ENCODE data around the gene COL2A1. TPM values are rescaled to one million over a fixed set of nuclear protein-coding genes. Genes with fewer than 3 reads are reported as not detected.
A peak's percentile ranks its signal among the peaks of the same experiment; 100 is the strongest.
"Not testable (repeated sequence)": the region's sequence is repeated elsewhere in the genome, so short reads cannot be mapped to it uniquely, and the experiment has no call there.

COL2A1 gene
- total RNA-seq, 2 experiments from 2014 or later, result 0.04 TPM; not detected in 1

GRCh38 chr12:47967461-47968321 is 36.6 kb downstream of the COL2A1 start:
- no peaks in the 10 kb centered on the region for H3K9me3 Mint-ChIP-seq
- peaks cover 31% of the 10 kb centered on the region for H3K36me3 Mint-ChIP-seq
- H3K4me1 Mint-ChIP-seq, result peaks cover 24% of the 10 kb centered on the region
- H3K4me3 Mint-ChIP-seq, result no peak overlapping the region
- DNase-seq, result no peak
- H3K27ac Mint-ChIP-seq, result no peak overlapping the region
- H3K27me3 Mint-ChIP-seq, result peaks cover 5% of the 10 kb centered on the region

DNA sequence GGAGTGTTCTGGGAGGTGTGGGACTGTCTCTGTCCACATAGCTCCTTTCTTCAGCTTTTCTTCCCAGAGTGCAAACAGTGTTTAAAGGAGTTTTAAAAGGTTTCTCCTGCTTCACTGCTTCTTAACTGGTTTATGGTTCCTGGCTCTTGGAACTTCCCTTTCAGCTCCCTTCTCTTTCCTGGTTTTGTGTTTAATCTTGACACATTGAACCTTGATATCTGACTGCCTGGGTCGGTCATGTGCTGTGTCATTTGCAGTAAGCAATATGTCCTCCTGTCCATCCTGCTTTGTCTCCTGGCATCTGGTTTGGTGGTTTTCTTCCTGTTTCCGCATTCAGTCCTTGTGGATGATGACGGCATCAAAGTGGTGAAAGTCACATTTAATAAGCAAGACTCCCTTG is 38.7 kb downstream of the COL2A1 start:
- Mint-ChIP-seq H3K4me1 (peaks cover 24% of the 10 kb centered on the region), H3K36me3 (peaks cover 31% of the 10 kb centered on the region), H3K4me3 (no peak overlapping the region), H3K9me3 (no peaks in the 10 kb centered on the region), H3K27ac (no peak overlapping the region), H3K27me3 (peaks cover 16% of the 10 kb centered on the region)
- DNase-seq, result no peak

DNA sequence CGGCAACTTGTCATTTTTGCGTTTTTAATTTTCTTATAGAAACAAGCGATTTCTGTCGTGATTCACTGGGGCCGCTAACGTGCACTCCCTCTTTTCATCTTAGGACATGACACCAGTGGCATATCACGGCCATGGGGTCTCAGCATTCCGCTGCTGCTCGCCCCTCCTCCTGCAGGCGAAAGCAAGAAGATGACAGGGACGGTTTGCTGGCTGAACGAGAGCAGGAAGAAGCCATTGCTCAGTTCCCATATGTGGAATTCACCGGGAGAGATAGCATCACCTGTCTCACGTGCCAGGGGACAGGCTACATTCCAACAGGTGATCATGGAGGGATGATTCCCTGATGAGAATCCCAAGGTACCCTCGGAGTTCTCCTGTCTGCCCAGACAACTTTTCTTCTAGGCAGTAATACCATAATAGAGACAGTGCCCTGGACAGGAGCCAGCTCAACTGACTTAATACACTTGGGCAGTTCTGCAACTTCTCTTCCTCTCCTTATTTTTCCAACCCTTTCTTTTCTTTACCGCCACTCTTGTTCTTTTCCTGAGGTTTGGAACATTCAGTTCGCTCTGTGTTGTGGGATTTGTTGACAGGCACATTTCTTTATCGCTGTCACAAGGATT is 40.1 kb downstream of the COL2A1 start:
- Mint-ChIP-seq H3K27ac (peak overlapping the region; percentile 83), H3K4me1 (peaks cover 24% of the 10 kb centered on the region), H3K27me3 (peaks cover 25% of the 10 kb centered on the region), H3K4me3 (peak overlapping the region; percentile 94), H3K36me3 (peaks cover 31% of the 10 kb centered on the region), H3K9me3 (no peaks in the 10 kb centered on the region)
- peak; percentile 22 for DNase-seq

DNA sequence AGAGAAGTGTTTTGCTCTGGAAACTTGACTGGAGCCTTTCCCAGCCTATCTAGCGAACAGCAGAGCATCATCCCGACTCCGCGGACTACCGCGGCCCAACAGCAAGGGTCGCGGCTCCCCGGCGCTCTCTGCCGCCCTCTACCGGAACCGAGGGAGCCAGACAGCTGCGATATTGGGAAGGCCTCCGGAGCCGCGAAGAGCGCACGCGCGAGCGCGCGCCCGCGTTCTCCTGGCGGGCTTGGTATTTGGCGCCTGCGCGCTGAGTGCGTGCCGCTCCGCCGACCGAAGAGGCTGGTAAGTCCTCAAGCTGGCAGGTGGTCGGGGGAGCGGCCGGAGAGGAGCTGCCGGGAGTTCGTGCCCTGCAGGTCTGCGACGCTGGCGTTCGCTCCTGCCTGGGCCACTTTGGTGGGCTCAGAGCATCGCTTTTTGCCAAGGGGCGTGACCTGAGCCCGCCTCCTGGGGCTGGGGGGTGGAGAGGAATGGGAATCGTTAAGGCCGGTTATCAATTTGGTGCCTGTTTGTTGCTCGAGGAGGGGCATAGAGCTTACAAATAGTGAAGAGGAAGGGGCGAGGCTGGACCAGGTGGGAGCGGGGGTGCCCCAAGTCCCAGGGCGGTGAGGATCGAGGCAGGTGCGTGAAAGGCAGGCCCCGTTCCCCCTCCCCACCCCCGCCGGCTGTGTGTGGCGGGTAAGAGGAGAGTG is 40.8 kb downstream of the COL2A1 start, which contains the start of gene TMEM106C:
TSS of gene TMEM106C (plus strand) at position 257 of the 701 bp plus-strand sequence. CDS start 641 bp downstream, outside the sequence.
- no peaks in the 10 kb centered on the region for H3K9me3 Mint-ChIP-seq

DNA sequence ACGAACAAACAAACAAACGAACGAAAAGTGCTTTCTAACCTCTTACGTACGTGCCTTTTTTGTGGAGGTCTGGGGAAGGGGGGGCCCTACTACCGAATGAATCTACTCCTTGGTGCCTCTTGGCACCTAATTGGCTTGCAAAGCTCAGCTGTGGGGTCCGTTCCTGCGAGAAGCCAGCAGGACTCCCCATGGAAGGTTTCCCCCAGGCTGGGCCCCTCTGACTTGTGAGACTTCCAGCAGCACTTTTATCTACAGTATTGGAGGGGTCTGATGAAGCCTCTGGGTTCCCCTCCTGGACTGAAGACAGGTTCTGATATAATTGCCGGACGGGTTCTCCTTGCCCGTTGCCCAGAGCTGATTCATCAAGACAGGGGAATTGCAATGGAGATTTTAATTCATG is 42.1 kb downstream of the COL2A1 start:
- DNase-seq, result no peak
- Mint-ChIP-seq H3K4me3 (no peak overlapping the region), H3K4me1 (peaks cover 24% of the 10 kb centered on the region), H3K9me3 (no peaks in the 10 kb centered on the region), H3K27me3 (peaks cover 25% of the 10 kb centered on the region), H3K27ac (no peak overlapping the region), H3K36me3 (peaks cover 27% of the 10 kb centered on the region)

More for the DNA sequence above, 40.8 kb downstream of the COL2A1 start, which contains the start of gene TMEM106C:
- peak within 1 kb of the TSS; percentile 83 for H3K27ac Mint-ChIP-seq
- peaks cover 25% of the 10 kb centered on the region for H3K27me3 Mint-ChIP-seq
- peak within 1 kb of the TSS; percentile 94 for H3K4me3 Mint-ChIP-seq
- peak; percentile 94 for DNase-seq
- H3K4me1 Mint-ChIP-seq, result peaks cover 24% of the 10 kb centered on the region
- peaks cover 31% of the 10 kb centered on the region for H3K36me3 Mint-ChIP-seq

- not testable (repeated sequence) for H3K36me3 Mint-ChIP-seq, H3K4me3 Mint-ChIP-seq, H3K9me3 Mint-ChIP-seq, H3K27ac Mint-ChIP-seq, H3K4me1 Mint-ChIP-seq, DNase-seq
- H3K27me3 Mint-ChIP-seq, result peaks cover 20% of the 10 kb centered on the region
These were observed 46.6 kb downstream of the COL2A1 start for GRCh38 chr12:47957671-47958070.

DNA sequence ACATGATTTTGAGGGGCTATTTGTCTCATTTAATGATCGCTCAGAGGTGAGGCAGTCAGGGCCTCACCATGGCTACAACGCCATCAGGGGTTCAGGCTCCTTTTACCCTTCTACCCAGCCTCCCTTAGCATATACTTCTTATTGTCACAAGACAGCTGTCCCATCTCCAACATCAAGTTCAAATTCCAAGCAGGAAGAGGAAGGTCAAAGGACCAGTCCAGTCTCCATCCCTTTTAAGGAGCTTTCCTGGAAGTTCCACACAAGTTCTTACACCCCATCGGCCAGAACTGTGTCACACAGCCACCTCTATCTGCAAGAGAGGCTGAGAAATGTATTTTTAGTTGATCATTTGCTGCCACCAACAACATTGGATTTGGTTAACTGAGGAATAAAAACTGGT is 49.2 kb downstream of the COL2A1 start:
- H3K27ac Mint-ChIP-seq, result no peak overlapping the region
- H3K36me3 Mint-ChIP-seq, result no peaks in the 10 kb centered on the region
- peaks cover 7% of the 10 kb centered on the region for H3K27me3 Mint-ChIP-seq
- no peak overlapping the region for H3K4me3 Mint-ChIP-seq
- no peak for DNase-seq
- H3K9me3 Mint-ChIP-seq, result no peaks in the 10 kb centered on the region
- H3K4me1 Mint-ChIP-seq, result no peaks in the 10 kb centered on the region

GRCh38 chr12:47954467-47955045 is 49.7 kb downstream of the COL2A1 start:
- Mint-ChIP-seq H3K4me1 (peaks cover 1% of the 10 kb centered on the region), H3K9me3 (no peaks in the 10 kb centered on the region), H3K36me3 (no peaks in the 10 kb centered on the region), H3K27me3 (peaks cover 3% of the 10 kb centered on the region), H3K4me3 (no peak overlapping the region), H3K27ac (no peak overlapping the region)
- DNase-seq, result no peak

DNA sequence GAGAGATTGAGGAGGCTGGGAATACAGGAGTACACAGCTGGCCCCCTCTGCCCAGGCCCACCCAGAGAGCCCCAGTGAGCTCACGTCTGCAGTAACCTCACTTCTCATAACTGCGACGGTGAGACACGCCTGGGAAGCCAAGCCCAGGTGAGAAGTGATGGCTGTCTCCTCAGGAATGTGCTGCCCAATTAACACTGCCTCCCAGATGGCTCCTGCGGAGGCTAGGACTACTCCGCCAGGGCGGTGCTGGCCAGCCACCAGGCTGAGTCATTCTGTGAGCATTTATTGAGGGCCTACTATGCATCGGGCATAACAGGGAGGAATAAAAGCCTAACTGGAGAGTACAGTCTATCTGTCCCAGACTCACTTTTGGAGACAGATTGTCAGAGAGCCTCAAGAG is 50.2 kb downstream of the COL2A1 start:
- Mint-ChIP-seq H3K9me3 (no peaks in the 10 kb centered on the region), H3K27me3 (peaks cover 3% of the 10 kb centered on the region), H3K4me1 (peaks cover 1% of the 10 kb centered on the region), H3K27ac (no peak overlapping the region), H3K4me3 (no peak overlapping the region), H3K36me3 (no peaks in the 10 kb centered on the region)
- DNase-seq, result no peak

DNA sequence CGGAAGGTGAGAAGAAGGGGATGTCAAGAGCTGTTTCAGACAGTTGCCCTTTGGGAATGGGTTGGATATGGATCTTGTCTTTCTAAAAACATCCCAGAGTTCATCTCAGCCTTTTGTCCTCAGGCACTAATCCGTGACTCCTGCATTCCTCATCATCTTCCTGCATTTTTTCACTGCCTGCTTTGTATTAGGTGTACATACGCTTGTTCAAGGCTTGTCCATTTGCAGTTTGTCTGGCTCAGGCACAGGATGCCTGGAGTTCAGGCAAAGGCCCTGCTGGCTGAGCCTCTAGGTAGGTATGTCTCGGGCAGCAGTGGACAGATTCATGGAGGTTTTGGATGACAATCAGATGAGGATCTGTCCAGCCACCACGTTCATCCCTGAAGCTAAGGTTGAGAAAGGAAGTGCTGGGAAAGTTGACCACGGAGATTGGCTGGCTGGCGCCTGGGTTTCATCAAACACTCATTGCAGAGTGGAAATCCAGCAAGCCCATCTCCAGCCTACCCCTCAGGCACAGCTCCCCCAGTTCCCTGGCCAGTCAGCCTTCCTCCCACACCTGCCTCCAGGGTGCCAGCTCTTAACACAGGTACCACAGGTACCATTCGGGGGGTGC is 53.3 kb downstream of the COL2A1 start:
- no peak overlapping the region for H3K4me3 Mint-ChIP-seq
- no peaks in the 10 kb centered on the region for H3K9me3 Mint-ChIP-seq
- H3K4me1 Mint-ChIP-seq, result peaks cover 1% of the 10 kb centered on the region
- H3K27me3 Mint-ChIP-seq, result peaks cover 11% of the 10 kb centered on the region
- no peaks in the 10 kb centered on the region for H3K36me3 Mint-ChIP-seq
- no peak overlapping the region for H3K27ac Mint-ChIP-seq
- DNase-seq, result no peak

DNA sequence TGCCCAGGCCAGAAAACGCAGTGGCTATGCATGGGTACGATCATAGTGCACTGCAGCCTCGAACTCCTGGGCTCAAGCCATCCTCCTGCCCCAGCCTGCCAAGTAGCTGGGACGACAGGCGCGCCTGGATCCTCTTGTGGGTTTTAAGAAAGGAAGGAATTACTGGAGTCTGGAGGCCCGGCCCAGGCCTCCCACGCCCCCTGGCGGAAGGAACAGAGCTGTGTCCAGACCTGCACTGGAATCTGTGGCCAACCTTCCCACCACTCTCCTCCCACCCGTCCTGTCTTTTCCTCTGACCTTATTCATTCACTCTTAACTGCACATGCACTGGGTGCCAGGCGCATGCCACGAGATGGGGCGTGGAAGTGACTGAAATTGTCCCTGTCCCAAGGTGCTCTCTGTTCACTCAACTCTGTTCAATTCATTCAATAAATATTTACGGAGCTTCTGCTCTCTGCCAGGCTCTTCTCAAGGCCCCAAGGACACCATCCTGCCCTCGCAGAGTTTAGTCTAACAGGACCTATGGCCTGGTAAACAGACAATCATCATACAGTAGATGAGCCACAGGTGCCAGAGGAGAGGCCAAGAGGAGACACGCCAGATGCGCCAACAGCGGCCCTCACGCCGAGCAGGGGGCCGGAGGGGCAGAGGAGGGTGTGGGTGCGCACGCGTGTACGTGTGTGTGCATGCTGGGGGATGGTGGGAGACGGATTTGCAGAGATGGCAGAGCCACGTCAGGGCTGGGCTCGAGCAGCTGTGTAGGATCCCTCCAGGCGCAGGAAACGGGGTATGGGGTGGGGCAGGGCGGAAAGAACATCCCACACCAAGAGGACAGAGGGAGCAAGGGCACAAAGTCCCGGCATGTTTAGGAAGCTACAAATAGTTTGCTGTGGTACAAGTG is 54.6 kb downstream of the COL2A1 start:
- Mint-ChIP-seq H3K9me3 (no peaks in the 10 kb centered on the region), H3K27me3 (peaks cover 11% of the 10 kb centered on the region), H3K4me3 (no peak overlapping the region), H3K27ac (no peak overlapping the region), H3K36me3 (no peaks in the 10 kb centered on the region), H3K4me1 (peaks cover 1% of the 10 kb centered on the region)
- peak; percentile 54 for DNase-seq

DNA sequence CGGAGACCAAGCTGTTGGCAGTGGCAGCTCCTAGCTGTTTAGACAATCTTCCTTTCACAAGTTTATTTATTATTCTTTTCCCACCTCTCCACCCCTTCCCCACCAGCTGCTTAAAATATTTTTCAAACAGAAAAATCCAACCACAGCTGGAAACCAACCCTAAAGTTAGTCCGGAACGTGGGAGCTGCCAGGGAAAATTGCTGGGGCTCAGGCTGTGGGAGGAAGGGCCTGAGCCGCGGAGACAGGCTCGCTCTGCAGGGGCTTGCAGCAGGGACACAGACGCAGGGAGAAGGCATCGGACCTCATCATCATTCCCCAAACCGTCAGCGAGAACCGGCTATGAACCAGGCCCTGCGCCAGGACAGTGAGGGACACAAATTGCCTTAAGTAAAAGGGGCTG is 56.9 kb downstream of the COL2A1 start:
- H3K4me1 Mint-ChIP-seq, result peaks cover 1% of the 10 kb centered on the region

DNA sequence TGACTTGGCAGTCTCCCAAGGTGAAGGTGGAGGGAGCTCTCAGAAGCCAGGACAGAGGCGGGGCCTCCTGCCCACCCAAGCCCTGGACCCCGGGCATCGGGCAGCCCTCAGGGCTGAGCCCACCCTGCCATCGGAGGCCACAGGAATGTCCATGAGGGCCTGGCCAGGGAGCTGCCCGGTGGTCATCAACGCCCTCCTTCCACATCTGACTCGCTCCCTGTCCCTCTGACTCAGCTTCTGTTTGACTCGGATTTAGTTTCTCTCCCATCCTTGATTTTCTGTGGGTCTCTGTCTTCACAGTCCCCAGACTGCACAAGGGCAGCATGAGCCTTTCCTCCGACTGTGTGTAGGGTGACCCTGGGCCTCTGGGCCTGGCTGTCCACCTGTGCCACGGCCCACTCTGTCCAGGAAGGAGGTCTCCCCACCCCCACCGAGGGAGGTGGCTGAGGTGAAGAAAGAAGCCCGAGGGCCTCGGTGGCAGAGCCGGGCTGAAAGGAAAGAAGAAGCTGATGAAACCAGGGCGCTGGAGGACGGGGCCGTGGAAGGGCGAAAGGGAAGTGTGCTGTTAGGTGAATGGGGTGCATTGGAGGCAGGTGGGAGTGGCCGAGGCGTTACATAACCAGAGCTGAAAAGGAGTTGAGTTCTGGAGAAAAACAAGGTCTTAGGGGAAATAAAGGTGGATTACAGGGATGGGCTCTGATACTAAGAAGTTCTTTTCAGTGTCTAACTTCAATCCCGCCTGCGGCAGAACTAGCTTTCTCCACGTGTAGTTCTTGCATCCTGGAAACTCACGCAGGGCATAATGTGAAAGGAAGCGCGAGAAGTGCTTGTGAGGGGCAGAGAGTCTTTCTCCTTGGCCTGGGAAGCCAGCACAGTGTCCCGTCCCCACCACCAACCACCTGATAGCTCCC is 57.6 kb downstream of the COL2A1 start:
- no peak overlapping the region for H3K27ac Mint-ChIP-seq
- peaks cover 20% of the 10 kb centered on the region for H3K27me3 Mint-ChIP-seq
- DNase-seq, result no peak
- no peak overlapping the region for H3K4me3 Mint-ChIP-seq
- H3K4me1 Mint-ChIP-seq, result peaks cover 1% of the 10 kb centered on the region
- H3K9me3 Mint-ChIP-seq, result no peaks in the 10 kb centered on the region
- no peaks in the 10 kb centered on the region for H3K36me3 Mint-ChIP-seq

More for the DNA sequence above, 56.9 kb downstream of the COL2A1 start:
- no peak for DNase-seq
- Mint-ChIP-seq H3K27ac (no peak overlapping the region), H3K27me3 (peaks cover 17% of the 10 kb centered on the region), H3K9me3 (no peaks in the 10 kb centered on the region), H3K36me3 (no peaks in the 10 kb centered on the region), H3K4me3 (no peak overlapping the region)

All from activated naive CD8-positive, alpha-beta T cell treated with anti-CD3 and anti-CD28 coated beads for 36 hours (primary cell).